IMR-90 (cell line): ENCODE results near the gene SATB2. TPM values are rescaled to one million over a fixed set of nuclear protein-coding genes. Genes with fewer than 3 reads are reported as not detected.

Source experiments
- ATAC-seq: fragments of 200-7000 bp; cut with Tn5 transposase; 2 replicates; pipeline ENCODE4 v1.9.1; 2020; ENCODE audit warnings: low read depth, mild to moderate bottlenecking, moderate library complexity
- BruUV-seq: library from RNA; stranded (reverse); fragments of 400-500 nt; replicated peaks from 2 replicates; lab custom pipeline; 2021; lab: Mats Ljungman, UMichigan
- CTCF ChIA-PET: fragments of 300-600 bp; formaldehyde crosslinking; extraction: SDS; loops from one replicate; lab custom pipeline; 2021; ENCODE audit warnings: antibody characterized with exemption; lab: Yijun Ruan, JAX
- POLR2A ChIA-PET: fragments of 300-600 bp; sonication (Branson Sonifier 250); formaldehyde crosslinking; loops from one replicate; lab custom pipeline; 2022; ENCODE audit warnings: antibody characterized with exemption; ENCODE audit not compliant: unreplicated experiment; lab: Charles Lee
- DNase-seq: peaks from one replicate; pipeline ENCODE4 v3.0.0; 2013
- H2AFZ ChIP-seq: replicated peaks from 2 replicates; pipeline ENCODE3; 2013; ENCODE audit warnings: low read length, mild to moderate bottlenecking; ENCODE audit not compliant: poor library complexity
- H2AK5ac ChIP-seq: 2 replicates; pipeline ENCODE4 v1.6.1; 2013; ENCODE audit warnings: low read depth, low read length, inconsistent platforms
- H2AK9ac ChIP-seq: replicated peaks from 2 replicates; pipeline ENCODE3; 2013; ENCODE audit warnings: mild to moderate bottlenecking, low read depth, low read length, moderate library complexity; ENCODE audit not compliant: poor library complexity
- H2BK120ac ChIP-seq: 2 replicates; pipeline ENCODE4 v1.6.1; 2013; ENCODE audit warnings: low read depth, low read length, inconsistent platforms
- H2BK15ac ChIP-seq: 3 replicates; pipeline ENCODE4 v1.6.1; 2013; ENCODE audit warnings: low read depth, low read length, inconsistent platforms
- H2BK20ac ChIP-seq: 2 replicates; pipeline ENCODE4 v1.6.1; 2013; ENCODE audit warnings: low read depth, mild to moderate bottlenecking, inconsistent platforms, low read length, moderate library complexity
- H2BK5ac ChIP-seq: 2 replicates; pipeline ENCODE4 v1.6.1; 2013; ENCODE audit warnings: mild to moderate bottlenecking, low read depth, low read length, inconsistent platforms; ENCODE audit not compliant: poor library complexity, severe bottlenecking
- H3K14ac ChIP-seq: replicated peaks from 2 replicates; pipeline ENCODE4 v1.6.1; 2013; ENCODE audit warnings: low read depth, low read length, inconsistent platforms
- H3K18ac ChIP-seq: 2 replicates; pipeline ENCODE4 v1.6.1; 2013; ENCODE audit warnings: low read depth, low read length, control low read depth
- H3K23ac ChIP-seq: 2 replicates; pipeline ENCODE4 v1.6.1; 2013; ENCODE audit warnings: low read depth, low read length, inconsistent platforms
- H3K27ac ChIP-seq: 2 replicates; pipeline ENCODE4 v1.5.1; 2013; ENCODE audit warnings: mild to moderate bottlenecking, control low read depth, low read length; ENCODE audit not compliant: insufficient read depth
- H3K27me3 ChIP-seq: 2 replicates; pipeline ENCODE4 v1.6.1; 2013; ENCODE audit warnings: low read length; ENCODE audit not compliant: control insufficient read depth, insufficient read depth
- H3K36me3 ChIP-seq: 2 replicates; pipeline ENCODE4 v1.6.1; 2013; ENCODE audit warnings: low read length, mixed read lengths; ENCODE audit not compliant: control insufficient read depth, insufficient read depth
- H3K4ac ChIP-seq: 2 replicates; pipeline ENCODE4 v1.6.1; 2013; ENCODE audit warnings: low read depth, low read length, inconsistent platforms
- H3K4me1 ChIP-seq: 2 replicates; pipeline ENCODE4 v1.6.1; 2013; ENCODE audit warnings: low read length, mixed read lengths; ENCODE audit not compliant: control insufficient read depth, insufficient read depth
- H3K4me2 ChIP-seq: 2 replicates; pipeline ENCODE4 v1.6.1; 2013; ENCODE audit warnings: low read depth, mild to moderate bottlenecking, control low read depth, low read length, moderate library complexity
- H3K4me3 ChIP-seq: 2 replicates; pipeline ENCODE4 v1.5.1; 2013; ENCODE audit warnings: low read depth, mild to moderate bottlenecking, control low read depth, low read length, moderate library complexity; ENCODE audit not compliant: insufficient read depth
- H3K56ac ChIP-seq: 2 replicates; pipeline ENCODE4 v1.6.1; 2013; ENCODE audit warnings: low read length, inconsistent platforms; ENCODE audit not compliant: insufficient read depth; ENCODE audit errors: extremely low read depth
- H3K79me1 ChIP-seq, 2 experiments: 2 replicates each; pipeline ENCODE4 v1.6.1; 2013; ENCODE audit warnings: low read length in 2 of 2, inconsistent platforms in 1 of 2, low read depth in 1 of 2
- H3K9ac ChIP-seq: 2 replicates; pipeline ENCODE4 v1.6.1; 2013; ENCODE audit warnings: low read depth, low read length, control low read depth
- H3K9me1 ChIP-seq: 2 replicates; pipeline ENCODE4 v1.6.1; 2013; ENCODE audit warnings: low read length, inconsistent platforms; ENCODE audit not compliant: insufficient read depth
- H3K9me3 ChIP-seq: 2 replicates; pipeline ENCODE4 v1.6.1; 2013; ENCODE audit warnings: low read length; ENCODE audit not compliant: control insufficient read depth, insufficient read depth
- H4K20me1 ChIP-seq: 2 replicates; pipeline ENCODE4 v1.6.1; 2013; ENCODE audit warnings: low read length, inconsistent platforms; ENCODE audit not compliant: insufficient read depth
- H4K5ac ChIP-seq: 2 replicates; pipeline ENCODE4 v1.6.1; 2013; ENCODE audit warnings: mild to moderate bottlenecking, low read depth, low read length, control low read depth
- H4K8ac ChIP-seq, 2 experiments: 2 replicates each; pipeline ENCODE4 v1.6.1; 2013; ENCODE audit warnings: low read depth in 2 of 2, low read length in 2 of 2, control low read depth in 1 of 2, inconsistent platforms in 1 of 2
- H4K91ac ChIP-seq: 2 replicates; pipeline ENCODE4 v1.6.1; 2013; ENCODE audit warnings: low read depth, low read length, inconsistent platforms; ENCODE audit not compliant: insufficient read depth
- BHLHE40 ChIP-seq: fragments of 150-350 bp; IDR thresholded peaks from 2 replicates; pipeline ENCODE4 v1.6.1; 2016; ENCODE audit warnings: mild to moderate bottlenecking, low read depth, low read length
- CHD1 ChIP-seq: IDR thresholded peaks from 2 replicates; pipeline ENCODE4 v1.6.1; 2012; ENCODE audit warnings: low read depth, low read length, improper control_type of control experiment
- CTCF ChIP-seq: conservative IDR thresholded peaks from 2 replicates; pipeline ENCODE4 v1.5.1; 2012; ENCODE audit warnings: mild to moderate bottlenecking, low read depth, low read length, improper control_type of control experiment
- ELK1 ChIP-seq: fragments of 150-350 bp; IDR thresholded peaks from 2 replicates; pipeline ENCODE4 v1.6.1; 2016; ENCODE audit warnings: low read depth, mild to moderate bottlenecking, low read length, moderate library complexity, borderline replicate concordance
- FOS ChIP-seq: fragments of 150-350 bp; IDR thresholded peaks from 2 replicates; pipeline ENCODE4 v1.6.1; 2016; ENCODE audit warnings: low read depth, low read length
- MXI1 ChIP-seq: IDR thresholded peaks from 2 replicates; pipeline ENCODE4 v1.6.1; 2012; ENCODE audit warnings: low read depth, mild to moderate bottlenecking, low read length, moderate library complexity, borderline replicate concordance
- NFE2L2 ChIP-seq: fragments of 150-350 bp; IDR thresholded peaks from 2 replicates; pipeline ENCODE4 v1.6.1; 2016; ENCODE audit warnings: low read depth, mild to moderate bottlenecking, low read length
- POLR2A ChIP-seq: IDR thresholded peaks from 2 replicates; pipeline ENCODE4 v1.6.1; 2012; ENCODE audit warnings: mild to moderate bottlenecking, low read depth, low read length
- RAD21 ChIP-seq: IDR thresholded peaks from 2 replicates; pipeline ENCODE4 v1.6.1; 2012; ENCODE audit warnings: low read length, improper control_type of control experiment
- SMC3 ChIP-seq: fragments of 150-350 bp; IDR thresholded peaks from 2 replicates; pipeline ENCODE4 v1.6.1; 2016; ENCODE audit warnings: low read depth, mild to moderate bottlenecking, antibody characterized with exemption, low read length, moderate library complexity
- WGBS, 2 experiments: methylation state at CpG; one replicate each; pipeline versions ENCODE4 v1.1.5 to v1.1.7; 2013; ENCODE audit warnings: missing lambda C conversion rate in 2 of 2; ENCODE audit not compliant: insufficient read length in 1 of 2; ENCODE audit errors: extremely low coverage in 2 of 2; 5-methylcytosine and 5-hydroxymethylcytosine counted together
- dilution Hi-C: fragments of 300-500 bp; cut with HindIII; formaldehyde crosslinking; loops from one replicate; pipeline ENCODE4 v1.14.3; 2018; ENCODE audit warnings: low sequenced_read_pairs; ENCODE audit not compliant: unreplicated experiment
- in situ Hi-C: fragments of 300-500 bp; cut with MboI; formaldehyde crosslinking; loops from 3 replicates; pipeline ENCODE4 v1.14.3; 2019; ENCODE audit warnings: low sequenced_read_pairs, inconsistent platforms, mixed read lengths
- intact Hi-C: fragments of 100-400 bp; cut with micrococcal nuclease; formaldehyde crosslinking; loops from 2 replicates; pipeline ENCODE4 v1.10.0; 2022
- polyA plus RNA-seq, 3 experiments: library from polyadenylated mRNA; depleted of rRNA; stranded (reverse); fragments of >200 nt; gene quantifications; 2 replicates each; pipeline ENCODE4 v1.2.3, GENCODE V29; 2012; ENCODE audit warnings: low replicate concordance in 1 of 3
- total RNA-seq: library from RNA; depleted of rRNA; stranded (reverse); fragments of >200 nt; gene quantifications from 2 replicates; pipeline ENCODE4 v1.2.3, GENCODE V29; 2012

SATB2 gene
- total and polyA plus RNA-seq, 2 of the 4 experiments (the other 2 are of a cell fraction), result 6.2 to 8.4 TPM

GRCh38 chr2:199383021-199383420, 74.7 kb downstream of the SATB2 start:
- Histone ChIP-seq H3K9me3 (no peaks in the 10 kb centered on the region), H3K4me2 (no peak overlapping the region), H3K36me3 (peaks cover 9% of the 10 kb centered on the region), H3K27me3 (no peaks in the 10 kb centered on the region), H3K4ac (no peak overlapping the region), H4K8ac (no peak overlapping the region), H3K14ac (no peak overlapping the region), H2BK20ac (no peak overlapping the region), H2AK9ac (no peak overlapping the region), H3K27ac (no peak overlapping the region), H2BK120ac (no peak overlapping the region), H2BK5ac (no peak overlapping the region), H3K9ac (no peak overlapping the region), H4K5ac (no peak overlapping the region), H3K79me1 (peaks cover 0 to 8% of the 10 kb centered on the region in 2 experiments; a peak in 1 of 4 replicates), H3K23ac (no peak overlapping the region), H4K91ac (no peak overlapping the region), H3K56ac (no peak overlapping the region), H3K4me1 (no peaks in the 10 kb centered on the region), H2AFZ (no peak overlapping the region), H2BK15ac (no peak overlapping the region), H4K20me1 (no peaks in the 10 kb centered on the region), H2AK5ac (no peak overlapping the region), H3K9me1 (peaks cover 2% of the 10 kb centered on the region; the same call in 1 of the 2 replicates), H3K4me3 (no peak overlapping the region), H3K18ac (no peak overlapping the region)
- BruUV-seq, result no TSS peak
- ChIA-PET CTCF (no interaction called here), POLR2A (no interaction called here)
- DNase-seq, result no peak
- intact Hi-C loops (no loop called here), in situ Hi-C loops (no loop called here), dilution Hi-C loops (no loop called here)
- TF ChIP-seq POLR2A, result no peak
- TF ChIP-seq FOS, result no peak
- TF ChIP-seq CHD1, result no peak
- TF ChIP-seq SMC3, result no peak
- no peak for TF ChIP-seq BHLHE40
- no peak for TF ChIP-seq RAD21
- no peak for TF ChIP-seq CTCF
- TF ChIP-seq NFE2L2, result no peak
- no peak for TF ChIP-seq MXI1
- TF ChIP-seq ELK1, result no peak
- no CpG with 5 or more reads among the region's 4 CpGs for WGBS, 2 experiments
- ATAC-seq, result no peak
